H1 (cell line): Measurements from ENCODE around the gene SNAI1. TPM values are rescaled to one million over a fixed set of nuclear protein-coding genes. Genes with fewer than 3 reads are reported as not detected.

Experiments
- CTCF ChIA-PET: fragments of 300-600 bp; sonication (Branson Sonifier 250); formaldehyde crosslinking; loops from one replicate; lab custom pipeline; 2021; ENCODE audit not compliant: partially characterized antibody; lab: Charles Lee
- POLR2A ChIA-PET: fragments of 300-600 bp; sonication (Branson Sonifier 250); formaldehyde crosslinking; loops from one replicate; lab custom pipeline; 2021; ENCODE audit warnings: inconsistent platforms; ENCODE audit not compliant: partially characterized antibody; lab: Charles Lee
- DNase-seq, 2 experiments: peaks; one replicate each; pipeline versions ENCODE4 v3.0.0 to v3.0.0-alpha.2; 2010 to 2022; ENCODE audit warnings: low spot score in 2 of 2, low read depth in 1 of 2, mixed read lengths in 1 of 2
- FAIRE-seq: peaks from 2 replicates; lab custom pipeline; 2011; peaks lifted over from hg19 to GRCh38; lab: Jason Lieb, UNC
- H2AFZ ChIP-seq: 2 replicates; pipeline ENCODE4 v1.8.1; 2012; ENCODE audit warnings: low read length, inconsistent platforms
- H2AK5ac ChIP-seq: 2 replicates; pipeline ENCODE4 v1.6.1; 2013; ENCODE audit warnings: low read depth, low read length
- H2BK120ac ChIP-seq: replicated peaks from 2 replicates; pipeline ENCODE3; 2013; ENCODE audit warnings: low read depth, low read length, inconsistent platforms
- H2BK12ac ChIP-seq: 2 replicates; pipeline ENCODE4 v1.6.1; 2013; ENCODE audit warnings: low read depth, low read length
- H2BK15ac ChIP-seq: 2 replicates; pipeline ENCODE4 v1.6.1; 2013; ENCODE audit warnings: low read length
- H2BK20ac ChIP-seq: 2 replicates; pipeline ENCODE4 v1.6.1; 2013; ENCODE audit warnings: low read length
- H2BK5ac ChIP-seq: 2 replicates; pipeline ENCODE4 v1.6.1; 2013; ENCODE audit warnings: low read depth, low read length
- H3K14ac ChIP-seq: 2 replicates; pipeline ENCODE4 v1.6.1; 2013; ENCODE audit warnings: inconsistent platforms; ENCODE audit not compliant: insufficient read length
- H3K18ac ChIP-seq: 2 replicates; pipeline ENCODE4 v1.6.1; 2013; ENCODE audit warnings: low read length; ENCODE audit errors: extremely low read depth
- H3K23ac ChIP-seq: 2 replicates; pipeline ENCODE4 v1.6.1; 2013; ENCODE audit warnings: inconsistent platforms; ENCODE audit not compliant: insufficient read length
- H3K23me2 ChIP-seq: 2 replicates; pipeline ENCODE4 v1.6.1; 2013; ENCODE audit warnings: low read depth, low read length
- H3K27ac ChIP-seq: 2 replicates; pipeline ENCODE4 v1.6.1; 2011; ENCODE audit warnings: low read depth, low read length, inconsistent platforms
- H3K27me3 ChIP-seq, 4 experiments: replicated peaks in 1 of 4; 1 replicate in 1 of 4; 2 replicates in 3 of 4; pipeline versions ENCODE4 v1.6.1 to v1.8.1; 2011 to 2013; ENCODE audit warnings: low read length in 3 of 4, mild to moderate bottlenecking in 3 of 4, inconsistent platforms in 2 of 4, mixed read lengths in 2 of 4, moderate library complexity in 1 of 4; ENCODE audit not compliant: control insufficient read depth in 3 of 4, insufficient read depth in 3 of 4; ENCODE audit errors: extremely low read depth in 1 of 4
- H3K36me3 ChIP-seq, 4 experiments: 2 replicates each; pipeline versions ENCODE4 v1.6.1 to v1.8.1; 2011 to 2013; ENCODE audit warnings: mild to moderate bottlenecking in 4 of 4, low read length in 3 of 4, moderate library complexity in 2 of 4, control low read depth in 1 of 4, inconsistent platforms in 1 of 4; ENCODE audit not compliant: insufficient read depth in 4 of 4, control insufficient read depth in 2 of 4
- H3K4ac ChIP-seq: replicated peaks from 2 replicates; pipeline ENCODE3; 2013; ENCODE audit warnings: low read length, low read depth, mixed read lengths, inconsistent platforms; ENCODE audit not compliant: insufficient read length
- H3K4me1 ChIP-seq, 4 experiments: replicated peaks in 1 of 4; 1 replicate in 1 of 4; 2 replicates in 3 of 4; pipeline versions ENCODE4 v1.6.1 to v1.8.1; 2011 to 2013; ENCODE audit warnings: low read length in 3 of 4, inconsistent platforms in 2 of 4, mixed read lengths in 1 of 4; ENCODE audit not compliant: insufficient read depth in 4 of 4, control insufficient read depth in 3 of 4
- H3K4me2 ChIP-seq, 2 experiments: 2 replicates each; pipeline versions ENCODE4 v1.6.1 to v1.8.1; 2011 to 2013; ENCODE audit warnings: low read depth in 2 of 2, low read length in 2 of 2, control low read depth in 1 of 2, inconsistent platforms in 1 of 2, mild to moderate bottlenecking in 1 of 2; ENCODE audit not compliant: insufficient read depth in 1 of 2
- H3K4me3 ChIP-seq, 4 experiments: fragments of 200-600, 300-600 bp in 1 of 4; sonication (generic), shearing (Covaris generic), sonication (Bioruptor Twin) in 1 of 4; 2 replicates each; pipeline versions ENCODE4 v1.5.1 to v1.8.1; 2011 to 2016; ENCODE audit warnings: low read length in 4 of 4, low read depth in 3 of 4, control low read depth in 2 of 4, inconsistent platforms in 2 of 4, mild to moderate bottlenecking in 2 of 4, mixed read lengths in 1 of 4, moderate library complexity in 1 of 4; ENCODE audit not compliant: insufficient read depth in 2 of 4; ENCODE audit errors: extremely low read depth in 1 of 4
- H3K56ac ChIP-seq: replicated peaks from 2 replicates; pipeline ENCODE3; 2013; ENCODE audit warnings: low read depth, mild to moderate bottlenecking, mixed read lengths, low read length, inconsistent platforms; ENCODE audit not compliant: insufficient read length
- H3K79me1 ChIP-seq: 2 replicates; pipeline ENCODE4 v1.6.1; 2013; ENCODE audit warnings: low read depth, low read length, control low read depth
- H3K79me2 ChIP-seq, 2 experiments: 2 replicates each; pipeline versions ENCODE4 v1.6.1 to v1.8.1; 2012 to 2013; ENCODE audit warnings: low read length in 2 of 2, mild to moderate bottlenecking in 2 of 2, inconsistent platforms in 1 of 2; ENCODE audit not compliant: insufficient read depth in 2 of 2, control insufficient read depth in 1 of 2
- H3K9ac ChIP-seq, 4 experiments: replicated peaks in 1 of 4; 1 replicate in 1 of 4; 2 replicates in 3 of 4; pipeline versions ENCODE4 v1.6.1 to v1.8.1; 2011 to 2013; ENCODE audit warnings: low read depth in 3 of 4, low read length in 3 of 4, control low read depth in 2 of 4, mild to moderate bottlenecking in 2 of 4, moderate library complexity in 2 of 4, inconsistent platforms in 1 of 4; ENCODE audit errors: extremely low read depth in 1 of 4
- H3K9me3 ChIP-seq, 2 experiments: 2 replicates each; pipeline versions ENCODE4 v1.6.1 to v1.8.1; 2012 to 2013; ENCODE audit warnings: mild to moderate bottlenecking in 2 of 2, moderate library complexity in 2 of 2, control low read depth in 1 of 2, inconsistent platforms in 1 of 2, low read depth in 1 of 2, low read length in 1 of 2, mixed read lengths in 1 of 2; ENCODE audit not compliant: insufficient read depth in 2 of 2
- H4K20me1 ChIP-seq, 2 experiments: replicated peaks in 1 of 2; 2 replicates each; pipeline versions ENCODE3 to v1.8.1; 2011 to 2013; ENCODE audit warnings: inconsistent platforms in 2 of 2, low read length in 2 of 2, mild to moderate bottlenecking in 1 of 2; ENCODE audit not compliant: insufficient read depth in 2 of 2, control insufficient read depth in 1 of 2
- H4K5ac ChIP-seq: 2 replicates; pipeline ENCODE4 v1.6.1; 2013; ENCODE audit warnings: low read length, low read depth, mixed read lengths, inconsistent platforms; ENCODE audit not compliant: insufficient read length
- H4K8ac ChIP-seq: 2 replicates; pipeline ENCODE4 v1.8.0; 2013; ENCODE audit warnings: mild to moderate bottlenecking, moderate library complexity, low read length, inconsistent platforms; ENCODE audit not compliant: insufficient read depth; ENCODE audit errors: extremely low read depth
- H4K91ac ChIP-seq: replicated peaks from 2 replicates; pipeline ENCODE3; 2013; ENCODE audit warnings: low read length, mixed read lengths, inconsistent platforms; ENCODE audit not compliant: insufficient read length
- GABPA ChIP-seq: IDR thresholded peaks from 2 replicates; pipeline ENCODE4 v1.6.1; 2011; ENCODE audit warnings: mild to moderate bottlenecking, low read length, moderate library complexity, borderline replicate concordance; ENCODE audit not compliant: insufficient read depth
- NANOG ChIP-seq: IDR thresholded peaks from 2 replicates; pipeline ENCODE4 v1.6.1; 2011; ENCODE audit warnings: low read length, low read depth, mild to moderate bottlenecking, inconsistent platforms; ENCODE audit not compliant: insufficient read depth, poor library complexity, severe bottlenecking
- WGBS, 2 experiments: shearing (Covaris generic) in 1 of 2; methylation state at CpG; one replicate each; pipeline versions ENCODE4 v1.1.6 to v1.1.7; 2013 to 2015; ENCODE audit warnings: low lambda C conversion rate in 2 of 2, mixed read lengths in 2 of 2, inconsistent platforms in 1 of 2, low coverage in 1 of 2, missing lambda C conversion rate in 1 of 2; ENCODE audit not compliant: insufficient replicate concordance in 2 of 2, insufficient coverage in 1 of 2, insufficient read length in 1 of 2; ENCODE audit errors: extremely low coverage in 1 of 2, missing lambda C conversion rate in 1 of 2; 5-methylcytosine and 5-hydroxymethylcytosine counted together
- polyA plus RNA-seq, 7 experiments: library from polyadenylated mRNA; depleted of rRNA in 3 of 7; stranded (reverse) in 5 of 7; unstranded in 2 of 7; fragments of >200 nt in 5 of 7; fragments of 200-250 nt in 2 of 7; gene quantifications; 1 replicate in 5 of 7; 2 replicates in 1 of 7; 4 replicates in 1 of 7; pipeline versions ENCODE4 v1.2.1 to v1.2.3, GENCODE V29; 2011 to 2013; ENCODE audit warnings: missing spikeins in 2 of 7, mixed read lengths in 2 of 7
- total RNA-seq: library from RNA; stranded (reverse); fragmentation: NEBNext Ultra II Directional; extraction: Animal tissue kit (Norgen Biotek cat#: 25700); gene quantifications from 2 replicates; pipeline ENCODE4 v1.2.1, GENCODE V29; 2021

The SNAI1 gene
- total and polyA plus RNA-seq, 2 of the 8 experiments (the other 6 are each of a cell fraction or from before 2014, with no cell fraction given): 6.5 to 8.0 TPM

GRCh38 chr20:49985617-49986016, 2.8 kb downstream of the SNAI1 start:
- POLR2A ChIA-PET: interaction anchor here (0.8 to 15.6 kb wide), 4 partner anchors 25 to 167 kb away, joined by 3 to 287 read pairs (median 93); no protein-coding TSS in a partner anchor
- CTCF ChIA-PET: interaction anchor here (1.2 to 21.7 kb wide), 4 partner anchors 9 to 83 kb away, joined by 3 to 514 read pairs (median 3); no protein-coding TSS in a partner anchor
- no peak overlapping the region for H2AK5ac ChIP-seq
- H3K23me2 ChIP-seq: peaks cover 12% of the 10 kb centered on the region
- no peak overlapping the region for H3K18ac ChIP-seq
- H2BK5ac ChIP-seq: no peak overlapping the region
- no peak overlapping the region for H3K14ac ChIP-seq
- H3K4me3 ChIP-seq: peak overlapping the region in 1 of 4 experiments; percentile 33; a peak in 1 of 8 replicates
- H3K23ac ChIP-seq: no peak overlapping the region
- no peak overlapping the region for H2BK15ac ChIP-seq
- WGBS, 2 experiments: 80% methylated on average over 11 of the region's 13 CpGs; no CpG with 5 or more reads in 1 of the 2 experiments
- TF ChIP-seq GABPA: no peak
- peak; percentile 36 for TF ChIP-seq NANOG
- H2BK20ac ChIP-seq: no peak overlapping the region
- H3K79me1 ChIP-seq: peaks cover 2% of the 10 kb centered on the region; the same call in 1 of the 2 replicates
- no peak for DNase-seq
- H4K91ac ChIP-seq: no peak overlapping the region
- FAIRE-seq: no peak
- peaks cover 23 to 66% (median 52%) of the 10 kb centered on the region in 4 experiments for H3K4me1 ChIP-seq
- no peak overlapping the region for H3K56ac ChIP-seq
- no peak overlapping the region for H3K27ac ChIP-seq
- H4K5ac ChIP-seq: no peak overlapping the region
- H2AFZ ChIP-seq: no peak overlapping the region
- no peak overlapping the region for H2BK12ac ChIP-seq
- no peak overlapping the region for H3K4ac ChIP-seq
- H2BK120ac ChIP-seq: no peak overlapping the region
- peaks cover 2 to 4% of the 10 kb centered on the region in 2 experiments for H4K20me1 ChIP-seq
- H3K27me3 ChIP-seq: peaks cover 0 to 16% (median 13%) of the 10 kb centered on the region in 4 experiments; a peak in 6 of 7 replicates
- H3K36me3 ChIP-seq: peaks cover 0 to 25% (median 0%) of the 10 kb centered on the region in 4 experiments; a peak in 1 of 8 replicates
- peak overlapping the region; percentile 50 to 59; a peak in 3 of 4 replicates for H3K4me2 ChIP-seq
- no peak overlapping the region for H4K8ac ChIP-seq
- H3K79me2 ChIP-seq: peaks cover 0 to 8% of the 10 kb centered on the region in 2 experiments; a peak in 2 of 4 replicates
- H3K9ac ChIP-seq: no peak overlapping the region
- no peaks in the 10 kb centered on the region for H3K9me3 ChIP-seq
